Hematopoietic multipotent progenitor cell treated with erythropoietin and hydrocortisone succinate and interleukin-3 and kit ligand, for 4 days (in vitro differentiated cells): ENCODE measurements around the gene LRP3.
"Not testable (repeated sequence)": the region's sequence is repeated elsewhere in the genome, so short reads cannot be mapped to it uniquely, and the experiment has no call there.

ENCODE experiments used
- DNase-seq: peaks from one replicate; pipeline ENCODE4 v3.0.0-alpha.2; 2015

The LRP3 gene, protein sequence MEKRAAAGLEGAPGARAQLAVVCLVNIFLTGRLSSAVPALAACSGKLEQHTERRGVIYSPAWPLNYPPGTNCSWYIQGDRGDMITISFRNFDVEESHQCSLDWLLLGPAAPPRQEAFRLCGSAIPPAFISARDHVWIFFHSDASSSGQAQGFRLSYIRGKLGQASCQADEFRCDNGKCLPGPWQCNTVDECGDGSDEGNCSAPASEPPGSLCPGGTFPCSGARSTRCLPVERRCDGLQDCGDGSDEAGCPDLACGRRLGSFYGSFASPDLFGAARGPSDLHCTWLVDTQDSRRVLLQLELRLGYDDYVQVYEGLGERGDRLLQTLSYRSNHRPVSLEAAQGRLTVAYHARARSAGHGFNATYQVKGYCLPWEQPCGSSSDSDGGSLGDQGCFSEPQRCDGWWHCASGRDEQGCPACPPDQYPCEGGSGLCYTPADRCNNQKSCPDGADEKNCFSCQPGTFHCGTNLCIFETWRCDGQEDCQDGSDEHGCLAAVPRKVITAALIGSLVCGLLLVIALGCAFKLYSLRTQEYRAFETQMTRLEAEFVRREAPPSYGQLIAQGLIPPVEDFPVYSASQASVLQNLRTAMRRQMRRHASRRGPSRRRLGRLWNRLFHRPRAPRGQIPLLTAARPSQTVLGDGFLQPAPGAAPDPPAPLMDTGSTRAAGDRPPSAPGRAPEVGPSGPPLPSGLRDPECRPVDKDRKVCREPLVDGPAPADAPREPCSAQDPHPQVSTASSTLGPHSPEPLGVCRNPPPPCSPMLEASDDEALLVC

DNA sequence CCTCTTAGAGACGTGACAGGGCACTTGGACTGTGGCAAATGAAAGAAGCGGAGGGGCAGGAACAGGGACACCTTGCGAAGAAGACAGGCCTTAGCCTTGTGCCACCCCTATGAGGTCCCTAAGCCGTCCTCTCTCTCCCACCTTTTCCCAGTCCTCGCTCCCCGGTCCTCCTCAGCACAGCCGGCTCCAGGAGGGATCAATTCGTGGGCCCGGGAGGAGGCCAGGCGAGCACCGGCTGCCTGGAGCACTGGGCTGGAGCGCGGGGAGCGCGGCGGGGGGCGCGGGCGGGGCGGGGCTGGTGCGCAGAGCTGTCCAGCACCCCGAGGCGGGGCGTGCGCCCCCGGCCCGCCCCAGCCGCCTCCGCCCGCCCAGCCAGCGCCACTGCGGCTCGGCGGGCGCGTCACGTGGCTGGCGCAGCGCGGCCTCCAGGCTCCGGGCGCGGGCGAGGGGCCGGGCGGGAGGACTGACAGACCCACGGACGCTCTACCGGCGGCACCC is at the start of gene LRP3:
Gene LRP3, plus strand, starts transcription at position 466 of the 498 bp plus-strand sequence. CDS start 456 bp downstream, outside the sequence.
- DNase-seq, result peak; percentile 53

DNA sequence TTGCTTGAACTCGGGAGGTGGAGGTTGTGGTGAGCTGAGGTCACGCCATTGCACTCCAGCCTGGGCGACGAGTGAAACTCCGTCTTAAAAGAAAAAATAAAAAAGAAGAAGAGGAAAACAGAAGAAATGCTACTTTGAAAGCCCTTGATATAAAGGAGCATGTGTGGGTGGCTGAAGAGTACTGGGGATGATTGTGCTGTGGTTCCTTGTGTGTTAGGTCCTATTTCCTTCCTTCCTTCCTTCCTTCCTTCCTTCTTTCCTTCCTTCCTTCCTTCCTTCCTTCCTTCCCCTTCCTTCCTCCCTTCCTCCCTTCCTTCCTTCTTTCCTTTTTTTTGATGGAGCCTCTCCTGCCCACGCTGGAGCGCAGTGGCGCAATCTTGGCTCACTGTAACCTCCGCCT is 47.9 kb upstream of the LRP3 start:
- no peak for DNase-seq

DNA sequence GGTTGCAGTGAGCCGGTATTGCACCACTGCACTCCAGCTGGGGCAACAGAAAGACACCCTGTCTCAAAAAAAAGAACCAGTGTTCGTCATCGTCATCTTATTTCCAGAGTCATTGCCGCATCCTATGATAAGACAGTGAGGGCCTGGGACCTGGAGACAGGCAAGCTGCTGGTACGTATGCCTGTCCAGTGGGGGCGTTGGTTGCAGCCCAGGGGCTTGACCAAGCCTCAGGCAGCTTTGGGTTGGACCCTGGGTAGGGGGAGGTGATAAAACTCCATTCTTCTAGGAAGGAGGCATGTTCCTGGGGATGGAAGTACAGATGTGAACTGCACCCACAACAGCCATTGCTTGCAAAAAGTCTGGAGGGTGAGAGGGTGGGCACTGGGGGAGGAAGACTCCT is 46.6 kb upstream of the LRP3 start:
- no peak for DNase-seq

DNA sequence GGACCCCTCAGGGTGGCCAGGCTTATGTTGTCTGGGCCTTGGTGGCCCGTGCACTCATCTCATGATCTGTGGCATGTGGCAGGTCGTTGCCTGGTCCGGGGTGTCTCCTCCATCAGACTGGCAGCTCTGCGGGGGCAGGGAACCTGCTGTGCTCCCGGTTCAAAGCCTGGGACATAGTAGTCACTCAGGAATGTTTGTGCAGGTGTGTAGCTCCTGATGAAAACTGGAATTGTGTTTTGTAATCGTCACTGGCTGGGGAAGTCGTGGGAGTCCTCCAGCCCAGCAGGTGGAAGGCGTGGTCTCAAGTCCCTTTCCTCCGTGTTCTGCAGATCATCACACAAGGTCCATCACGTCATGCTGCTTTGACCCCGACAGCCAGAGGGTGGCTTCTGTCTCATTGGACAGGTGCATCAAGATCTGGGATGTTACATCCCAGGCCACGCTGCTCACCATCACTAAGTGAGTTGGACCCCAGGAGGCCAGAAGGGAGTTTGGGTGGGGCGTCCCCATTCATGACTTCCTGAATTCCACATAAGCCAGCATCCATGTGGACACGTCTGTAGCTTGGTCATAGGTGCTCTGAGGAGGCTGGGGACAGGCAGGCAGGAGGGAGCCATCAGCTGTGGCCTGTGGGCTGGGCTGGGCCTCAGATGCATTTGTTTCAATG is 43.1 kb upstream of the LRP3 start:
- no peak for DNase-seq

DNA sequence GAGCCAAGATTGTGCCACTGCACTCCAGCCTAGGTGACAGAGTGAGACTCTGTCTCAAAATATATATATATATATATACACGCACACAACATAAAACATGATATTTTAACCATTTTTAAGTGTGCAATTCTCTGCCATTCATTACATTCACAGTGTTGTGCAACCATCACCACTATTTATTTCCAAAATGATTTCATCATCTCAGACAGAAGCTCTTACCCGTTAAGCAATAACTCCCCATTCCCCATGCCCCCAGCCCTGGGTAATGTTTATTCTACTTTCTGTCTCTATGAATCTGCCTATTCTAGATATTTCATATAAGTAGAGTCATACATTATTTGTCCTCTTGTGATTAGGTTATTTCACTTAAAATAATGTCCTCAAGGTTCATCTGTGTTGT is 42.0 kb upstream of the LRP3 start:
- DNase-seq, result peak; percentile 56

DNA sequence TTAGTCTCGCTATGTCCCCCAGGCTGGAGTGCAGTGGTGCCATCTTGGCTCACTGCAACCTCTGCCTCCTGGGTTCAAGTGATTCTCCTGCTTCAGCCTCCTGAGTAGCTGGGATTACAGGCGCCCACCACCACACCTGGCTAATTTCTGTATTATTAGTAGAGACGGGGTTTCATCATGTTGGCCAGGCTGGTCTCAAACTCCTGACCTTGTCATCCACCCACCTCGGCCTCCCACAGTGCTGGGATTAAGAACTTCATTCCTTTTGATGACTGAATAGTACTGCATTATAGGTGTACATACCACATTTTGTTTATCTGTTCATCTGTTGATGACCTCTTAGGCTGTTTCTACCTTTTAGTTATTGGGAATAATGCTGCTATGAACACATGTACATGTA is 41.5 kb upstream of the LRP3 start:
- not testable (repeated sequence) for DNase-seq

DNA sequence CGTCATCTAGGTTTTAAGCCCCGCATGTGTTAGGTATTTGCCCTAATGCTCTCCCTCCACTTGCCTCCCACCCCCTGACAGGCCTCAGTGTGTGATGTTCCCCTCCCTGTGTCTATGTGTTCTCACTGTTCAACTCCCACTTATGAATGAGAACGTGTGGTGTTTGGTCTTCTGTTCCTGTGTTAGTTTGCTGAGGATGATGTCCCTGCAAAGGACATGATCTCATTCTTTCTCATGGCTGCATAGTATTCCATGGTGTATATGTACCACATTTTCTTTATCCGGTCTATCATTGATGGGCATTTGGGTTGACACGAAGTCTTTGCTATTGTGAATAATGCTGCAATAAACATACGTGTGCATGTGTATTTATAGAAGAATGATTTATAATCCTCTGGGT is 39.8 kb upstream of the LRP3 start:
- not testable (repeated sequence) for DNase-seq

DNA sequence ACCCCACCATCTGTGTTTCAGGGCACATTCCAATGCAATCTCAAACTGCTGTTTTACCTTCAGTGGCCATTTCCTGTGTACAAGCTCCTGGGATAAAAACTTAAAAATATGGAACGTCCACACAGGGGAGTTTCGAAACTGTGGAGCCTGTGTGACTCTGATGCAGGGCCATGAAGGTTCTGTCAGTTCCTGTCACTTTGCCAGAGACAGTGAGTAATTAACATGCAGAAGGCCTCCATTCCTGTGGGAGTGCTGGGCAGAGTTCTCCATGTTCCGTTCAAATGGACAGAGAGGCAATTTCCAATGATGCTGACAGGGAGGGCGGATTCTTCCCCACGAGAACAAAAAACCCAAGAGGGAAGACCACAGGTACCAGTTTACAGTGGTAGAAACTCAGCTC is 37.8 kb upstream of the LRP3 start:
- DNase-seq, result no peak

DNA sequence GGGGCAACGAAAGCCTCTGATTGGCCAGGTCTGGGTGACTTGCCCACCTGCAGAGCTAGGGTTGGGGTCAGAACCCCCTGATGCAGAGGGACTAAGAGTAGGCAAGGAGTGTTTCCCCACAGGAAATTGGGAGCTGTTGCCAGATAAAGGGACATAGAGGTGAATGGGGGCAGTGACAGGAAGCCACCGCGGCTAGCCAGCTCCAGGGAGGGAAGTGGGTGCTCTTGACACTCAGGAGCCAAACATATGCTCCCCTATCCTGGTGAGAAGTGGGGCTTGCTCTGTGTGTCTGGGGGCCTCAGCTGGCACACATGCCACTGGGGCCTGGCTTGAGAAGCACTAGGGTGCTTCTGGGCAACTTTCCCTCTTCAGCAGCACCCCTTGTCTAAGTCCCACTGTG is 36.2 kb upstream of the LRP3 start:
- peak; percentile 44 for DNase-seq

DNA sequence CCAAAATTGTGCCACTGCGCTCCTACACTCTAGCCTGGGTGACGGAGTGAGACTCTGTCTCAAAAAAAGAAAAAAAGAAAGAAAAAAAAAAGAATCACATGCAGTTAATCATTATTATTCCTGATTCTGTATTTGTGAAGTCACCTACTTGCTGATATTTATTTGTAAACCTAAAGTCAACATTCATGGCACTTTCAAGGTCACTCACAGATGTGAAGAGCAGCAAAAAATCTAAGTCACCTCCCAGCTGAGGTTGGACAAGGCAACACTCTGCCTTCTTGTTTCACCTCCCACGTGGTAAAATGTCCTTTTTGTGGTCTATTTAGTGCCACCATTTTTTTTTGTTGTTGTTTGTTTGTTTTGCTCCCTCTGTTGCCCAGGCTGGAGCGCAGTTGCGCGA is 35.8 kb upstream of the LRP3 start:
- DNase-seq, result no peak

DNA sequence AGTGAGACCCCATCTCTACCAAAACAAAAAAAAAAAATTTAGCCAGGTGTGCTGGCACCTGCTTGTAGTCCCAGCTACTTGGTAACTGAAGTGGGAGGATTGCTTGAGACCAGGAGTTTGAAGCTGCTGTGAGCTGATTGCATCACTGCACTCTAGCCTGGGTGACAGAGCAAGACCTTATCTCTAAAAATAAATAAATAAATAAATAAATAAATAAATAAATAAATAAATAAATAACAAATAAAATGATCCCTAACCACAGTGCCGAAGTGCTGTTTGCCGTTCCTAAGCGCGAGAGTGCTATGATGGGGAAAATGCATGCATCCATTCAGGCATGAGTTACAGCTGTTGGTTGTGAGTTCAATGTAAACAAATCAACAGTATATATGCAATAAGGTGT is 35.0 kb upstream of the LRP3 start:
- no peak for DNase-seq

DNA sequence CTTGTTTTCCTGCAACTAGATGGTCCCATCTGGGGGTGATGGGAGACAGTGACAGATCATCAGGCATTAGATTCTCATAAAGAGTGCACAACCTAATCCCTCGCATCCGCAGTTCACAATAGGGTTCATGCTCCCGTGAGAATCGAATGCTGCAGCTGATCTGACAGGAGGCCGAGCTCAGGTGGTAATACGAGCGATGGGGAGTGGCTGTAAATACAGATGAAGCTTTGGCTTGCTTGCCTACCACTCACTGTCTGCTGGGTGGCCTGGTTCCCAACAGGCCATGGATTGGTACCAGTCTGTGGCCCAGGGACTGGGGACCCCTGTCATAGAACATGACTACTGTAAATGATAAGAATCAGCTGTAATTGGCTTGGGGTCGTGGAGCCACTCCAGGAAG is 34.2 kb upstream of the LRP3 start:
- no peak for DNase-seq

DNA sequence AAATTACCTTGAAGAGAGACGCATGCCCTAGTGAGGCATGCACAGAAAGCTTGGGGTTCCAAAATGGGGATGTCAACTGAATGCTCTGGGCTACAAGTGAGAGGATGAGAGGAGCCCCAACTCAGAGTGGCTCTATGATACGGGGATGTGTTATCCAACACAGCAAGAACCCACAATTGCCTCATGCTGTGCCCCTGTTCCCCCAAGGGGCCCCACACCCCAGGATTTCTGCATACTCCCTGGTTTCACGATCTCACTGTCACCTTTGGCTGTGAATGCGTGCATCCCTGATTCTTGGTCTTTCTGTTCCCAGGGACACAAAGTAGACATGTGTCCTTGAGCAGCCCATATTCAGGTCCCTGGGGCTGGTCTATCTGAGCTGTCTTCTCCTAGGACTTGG is 32.9 kb upstream of the LRP3 start:
- DNase-seq, result peak; percentile 13

DNA sequence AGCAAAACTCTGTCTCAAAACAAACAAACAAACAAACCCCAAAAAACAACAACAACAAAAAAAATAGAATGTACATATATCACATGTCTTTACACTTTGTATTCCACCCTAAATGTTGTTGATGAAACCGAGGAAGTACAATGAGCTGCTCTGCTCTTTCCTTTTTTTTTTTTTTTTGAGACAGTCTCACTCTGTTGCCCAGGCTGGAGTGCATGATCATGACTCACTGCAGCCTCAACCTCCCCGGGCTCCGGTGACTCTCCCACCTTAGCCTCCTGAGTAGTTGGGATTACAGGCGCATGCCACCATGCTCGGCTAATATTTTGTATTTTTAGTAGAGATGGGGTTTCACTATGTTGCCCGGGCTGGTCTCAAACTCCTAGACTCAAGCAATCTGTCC is 30.6 kb upstream of the LRP3 start:
- DNase-seq, result no peak

DNA sequence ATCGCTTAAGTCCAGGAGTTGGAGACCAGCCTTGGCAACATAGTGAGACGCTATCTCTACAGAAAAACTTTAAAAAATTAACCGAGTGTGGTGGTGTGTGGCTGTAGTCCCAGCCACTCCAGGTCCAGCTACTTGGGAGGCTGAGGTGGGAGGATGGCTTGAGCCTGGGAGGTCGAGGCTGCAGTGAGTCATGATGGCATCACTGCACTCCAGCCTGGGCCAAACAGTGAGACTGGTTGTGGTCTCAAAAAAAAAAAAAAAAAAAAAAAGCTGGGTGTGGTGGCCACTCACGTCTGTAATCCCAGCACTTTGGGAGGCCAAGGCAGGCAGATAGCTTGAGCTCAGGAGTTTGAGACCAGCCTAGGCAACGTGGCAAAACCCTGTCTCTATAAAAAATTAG is 28.1 kb upstream of the LRP3 start:
- not testable (repeated sequence) for DNase-seq

DNA sequence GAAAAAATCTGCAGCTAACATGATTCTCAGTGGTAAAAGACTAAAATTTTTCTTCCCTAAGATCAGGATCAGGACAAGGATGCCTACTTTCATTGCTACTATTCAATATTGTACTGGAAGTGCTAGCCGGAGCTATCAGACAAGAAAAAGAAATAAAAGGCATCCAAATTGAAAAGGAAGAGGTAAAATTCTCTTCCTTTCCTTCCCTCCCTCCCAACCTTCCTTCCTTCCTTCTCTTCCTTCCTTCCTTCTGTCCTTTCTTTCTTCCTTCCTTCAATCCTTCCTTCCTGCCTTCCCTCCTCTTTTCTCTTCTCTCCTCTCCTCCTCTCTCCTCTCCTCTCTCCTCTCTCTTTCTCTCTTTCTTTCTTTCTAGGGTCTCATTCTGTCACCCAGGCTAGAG is 26.7 kb upstream of the LRP3 start:
- no peak for DNase-seq

DNA sequence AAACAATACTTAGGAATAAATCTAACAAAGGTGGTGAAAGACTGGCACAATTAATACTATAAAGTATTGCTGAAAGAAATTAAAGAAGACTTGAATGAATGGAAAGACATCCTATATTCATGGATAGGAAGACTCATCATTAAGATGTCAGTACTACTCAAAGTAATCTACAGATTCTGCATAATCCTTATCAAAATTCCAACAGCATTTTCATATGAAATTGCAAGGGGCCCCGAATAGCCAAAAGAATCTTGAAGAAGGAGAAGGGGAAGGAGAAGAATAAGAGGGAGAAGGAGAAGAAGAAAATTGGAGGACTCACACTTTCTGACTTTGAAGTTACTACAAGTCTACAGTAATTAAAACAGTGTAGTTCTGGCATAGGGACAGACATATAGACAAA is 25.6 kb upstream of the LRP3 start:
- DNase-seq, result no peak

DNA sequence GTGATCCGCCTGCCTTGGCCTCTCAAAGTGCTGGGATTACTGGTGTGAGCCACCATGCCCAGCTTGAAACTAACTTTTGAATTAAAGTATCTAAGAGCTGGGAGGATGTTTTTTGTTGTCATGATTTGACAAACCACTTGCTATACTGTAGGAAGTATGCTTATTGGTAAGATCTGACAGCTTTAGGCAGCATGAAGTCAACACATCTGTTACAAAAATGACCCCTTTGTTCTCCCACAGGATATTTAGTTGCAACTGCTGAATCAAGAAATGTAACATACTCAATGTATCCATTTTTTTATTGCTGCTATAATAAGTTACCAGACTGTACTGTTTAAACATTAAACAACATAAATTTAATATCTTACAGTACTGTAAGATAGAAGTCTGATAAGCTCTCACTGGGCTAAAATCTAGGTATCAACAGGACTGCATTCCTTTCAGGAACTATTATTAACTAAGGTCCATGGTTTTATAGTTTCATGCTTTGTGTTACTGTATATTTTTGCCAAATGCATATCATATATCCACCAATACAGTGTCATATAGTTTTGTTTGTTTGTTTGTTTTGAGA is 22.8 kb upstream of the LRP3 start:
- DNase-seq, result no peak

DNA sequence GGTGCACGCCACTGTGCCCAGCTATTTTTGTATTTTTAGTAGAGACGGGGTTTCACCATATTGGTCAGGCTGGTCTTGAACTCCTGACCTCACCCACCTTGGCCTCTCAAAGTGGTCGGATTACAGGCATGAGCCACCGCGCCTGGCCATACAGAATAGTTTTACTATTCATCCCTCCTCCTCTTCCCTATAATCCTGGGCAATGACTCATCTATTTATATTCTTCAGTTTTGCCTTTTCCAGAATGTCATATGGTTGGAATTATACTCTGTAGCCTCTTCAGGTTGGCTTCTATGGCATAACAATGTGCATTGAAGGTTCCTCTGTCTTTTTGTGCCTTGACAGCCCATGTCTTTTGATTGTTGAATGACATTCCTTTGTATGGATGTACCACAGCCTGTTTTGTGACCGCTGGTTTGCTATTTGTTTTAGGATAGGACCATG is 22.2 kb upstream of the LRP3 start:
- DNase-seq, result no peak

DNA sequence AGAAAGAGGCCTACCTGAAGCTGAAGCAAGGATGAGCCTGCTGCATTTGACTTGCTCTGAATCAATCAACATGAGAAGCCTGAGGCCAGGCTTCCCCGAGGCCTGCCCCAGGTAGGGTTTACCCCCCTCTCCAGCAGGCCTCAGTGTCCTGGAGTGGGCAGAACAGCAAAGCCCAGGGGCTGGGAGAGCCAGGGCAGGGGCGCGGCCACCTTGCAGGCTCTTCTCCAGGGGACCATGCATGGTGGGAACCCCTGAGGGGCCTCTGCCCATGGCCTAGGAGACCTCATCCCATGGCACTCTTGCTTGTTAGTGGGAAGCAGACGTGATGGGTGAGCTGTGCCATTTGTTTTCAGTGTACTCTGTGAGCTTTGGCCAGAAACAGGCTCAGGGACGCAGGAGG is 19.9 kb upstream of the LRP3 start:
- no peak for DNase-seq

DNA sequence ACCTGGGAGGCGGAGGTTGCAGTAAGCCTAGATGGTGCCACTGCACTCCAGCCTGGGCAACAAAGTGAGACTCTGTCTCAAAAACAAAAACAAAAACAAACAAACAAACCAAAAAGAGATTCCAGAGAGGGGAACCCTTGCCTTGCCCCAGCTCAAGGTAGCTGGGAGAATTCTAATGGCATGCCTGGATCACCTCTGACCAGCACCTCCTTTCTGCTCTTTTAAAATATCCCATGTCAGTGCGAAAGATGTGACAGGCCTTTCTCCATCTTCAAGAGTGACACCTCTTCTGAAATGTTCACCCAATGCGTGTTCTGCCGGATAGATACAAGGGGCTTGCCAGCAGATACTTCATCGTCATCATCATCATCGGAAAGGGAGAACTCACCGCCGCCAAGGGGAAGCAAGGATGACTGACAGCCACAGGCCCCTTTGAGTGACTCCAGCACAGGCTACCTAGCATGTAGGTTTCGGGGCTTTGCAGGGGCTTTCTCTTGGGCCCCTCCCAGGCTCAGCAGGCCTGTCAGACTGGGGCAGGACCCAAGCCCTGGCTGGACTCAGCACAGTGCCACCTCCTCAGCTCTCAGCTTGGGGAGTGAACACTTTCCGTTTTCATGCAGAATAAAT is 18.9 kb upstream of the LRP3 start:
- DNase-seq, result no peak

DNA sequence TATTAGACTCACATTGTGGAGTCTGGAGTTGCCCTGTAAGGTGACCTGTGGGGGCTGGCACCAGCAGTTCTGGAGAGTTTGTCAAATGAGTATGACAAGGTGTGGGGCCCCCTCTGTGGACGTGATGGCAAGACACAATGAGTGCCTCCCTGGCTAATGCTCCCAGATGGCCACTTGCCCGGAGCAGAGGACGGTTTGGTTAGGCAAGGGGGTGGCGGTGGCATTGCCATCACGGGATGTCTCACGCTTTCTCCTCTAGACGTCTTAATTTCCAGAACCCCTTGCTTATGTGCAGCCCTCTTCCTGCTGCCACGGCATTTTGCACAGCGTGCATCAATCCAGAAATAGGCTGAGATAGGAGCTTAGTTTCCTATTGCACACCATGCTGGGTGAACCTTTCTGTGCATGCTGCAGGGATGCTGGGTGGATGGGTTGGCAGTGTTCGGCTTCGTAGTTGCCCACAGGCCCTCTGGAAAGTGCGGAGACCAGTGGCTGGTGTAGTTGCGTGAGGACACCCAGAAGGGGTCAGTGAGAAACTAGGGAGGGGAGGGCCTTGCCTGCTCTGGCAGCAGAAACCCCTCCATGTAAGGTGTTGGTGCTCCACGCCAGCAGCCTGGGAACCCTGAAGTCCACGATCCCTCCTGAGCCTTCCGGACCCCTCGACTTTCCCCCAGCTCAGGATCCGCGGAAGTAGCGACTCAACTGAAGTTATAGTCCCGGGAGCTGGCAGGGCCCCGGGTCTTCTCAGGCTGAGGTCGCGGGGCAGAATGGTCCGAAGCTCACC is 18.1 kb upstream of the LRP3 start:
- DNase-seq, result peak; percentile 57
